CD4-positive, alpha-beta T cell treated with Interleukin-12 subunit alpha and Interleukin-12 subunit beta, for 1 hour (primary cell): ENCODE data around the gene SEMA3F.

Experiments used
- DNase-seq: peaks from one replicate; pipeline ENCODE4 v3.0.0-alpha.2; 2020

The SEMA3F gene

DNA sequence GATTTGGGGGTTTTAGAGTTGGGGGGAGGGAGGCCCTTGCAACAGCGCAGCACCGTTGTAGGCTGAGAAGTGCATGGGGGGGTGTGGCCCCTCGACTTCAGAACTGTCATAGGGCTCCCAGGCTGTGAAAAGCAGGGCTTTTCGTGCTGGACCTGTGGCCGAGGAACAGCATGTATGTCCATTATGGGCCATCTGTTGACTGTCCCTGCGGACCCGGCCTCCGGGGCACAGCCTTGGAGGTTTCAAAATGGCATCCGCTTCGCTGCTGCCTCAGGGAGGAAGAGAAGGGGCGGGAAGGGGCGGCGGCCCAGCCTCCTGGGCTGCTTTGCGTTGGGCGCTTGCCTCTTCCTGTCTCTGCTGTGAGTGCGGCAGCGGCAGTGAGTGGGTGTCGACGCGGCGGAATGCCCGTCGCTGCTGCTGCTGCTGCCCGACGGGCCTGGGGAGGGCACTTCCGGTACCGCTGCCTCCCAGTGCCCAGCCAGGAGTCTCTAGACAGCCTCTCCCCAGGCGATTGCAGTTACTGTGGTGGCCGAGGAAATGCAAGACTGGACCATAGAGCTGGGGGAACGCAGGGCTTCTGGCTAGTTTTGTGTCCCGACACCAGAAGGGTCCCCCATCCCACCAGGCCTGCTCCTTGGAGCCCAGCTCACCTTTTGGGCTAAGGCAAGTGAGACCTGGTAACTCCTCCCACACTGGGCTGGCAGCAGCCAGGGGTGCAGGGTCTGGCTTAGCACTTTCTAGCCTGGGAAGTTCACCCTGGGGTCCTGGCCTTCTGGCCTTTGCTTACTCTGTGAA is 82.8 kb downstream of the SEMA3F start:
- peak; percentile 87 for DNase-seq

DNA sequence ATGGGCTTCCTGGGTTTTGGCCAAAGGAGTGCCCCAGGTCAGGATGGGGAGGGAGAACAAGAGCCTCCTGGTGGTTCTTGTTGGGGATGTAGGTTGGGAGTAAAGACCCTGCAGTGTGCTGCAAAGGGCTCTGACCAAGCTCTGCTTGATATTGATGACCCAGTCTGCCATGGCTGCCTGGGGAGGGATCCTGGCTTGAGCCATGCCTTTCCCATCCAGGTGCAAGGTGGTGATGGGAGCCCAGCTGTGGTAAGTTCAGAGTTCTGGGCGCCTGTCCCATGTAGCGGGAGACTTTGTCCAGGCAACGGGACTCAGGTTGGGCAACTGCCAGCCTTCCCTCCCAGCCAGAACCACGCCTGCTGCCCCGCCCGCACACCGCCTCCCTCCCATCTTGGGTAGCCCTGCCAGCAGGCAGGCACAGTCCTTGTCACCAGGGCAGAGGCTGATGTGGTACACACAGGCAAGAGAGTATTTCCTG is 83.5 kb downstream of the SEMA3F start:
- no peak for DNase-seq
